ENCODE data around the gene NSDHL.

GRCh38 chrX:152915541-152916241 is 84.8 kb downstream of the NSDHL start:
- TF ChIP-seq GATA2 (IDR thresholded peaks at IDR 0.05; ENCODE audit: low read depth, low read length) (no peak), GATA3 (IDR thresholded peaks at IDR 0.05; ENCODE audit: low read depth, low read length) (no peak)
